Stimulated activated CD8-positive, alpha-beta memory T cell treated with anti-CD3 and anti-CD28 coated beads, Interleukin-2, amount 100 ng/mL, for 48 hours (primary cell): Measurements from ENCODE around the gene SNX27.
"Not testable (repeated sequence)": the region's sequence is repeated elsewhere in the genome, so short reads cannot be mapped to it uniquely, and the experiment has no call there.

Experiments used
- DNase-seq, 2 donors: peaks; one replicate each; pipeline ENCODE4 v3.0.0-alpha.2; 2020; ENCODE audit warnings: low read depth in 2 of 2

The SNX27 gene

GRCh38 chr1:151639466-151639865, 27.6 kb downstream of the SNX27 start:
- DNase-seq, result no peak

GRCh38 chr1:151641229-151641628, 29.4 kb downstream of the SNX27 start:
- no peak for DNase-seq

GRCh38 chr1:151643085-151643484, 31.2 kb downstream of the SNX27 start:
- not testable (repeated sequence) for DNase-seq

- no peak for DNase-seq
Observed at GRCh38 chr1:151644001-151644400, 32.2 kb downstream of the SNX27 start.

- no peak for DNase-seq
Observed at GRCh38 chr1:151653397-151653796, 41.5 kb downstream of the SNX27 start.

GRCh38 chr1:151655371-151655770, 43.5 kb downstream of the SNX27 start:
- no peak for DNase-seq

- no peak for DNase-seq
Observed at GRCh38 chr1:151661751-151662150, 49.9 kb downstream of the SNX27 start.

- no peak for DNase-seq
Observed at GRCh38 chr1:151668090-151668489, 56.2 kb downstream of the SNX27 start.

GRCh38 chr1:151670036-151670675, 58.3 kb downstream of the SNX27 start:
- not testable (repeated sequence) for DNase-seq

GRCh38 chr1:151673407-151673806, 61.6 kb downstream of the SNX27 start:
- DNase-seq, result no peak

- DNase-seq, result no peak
Observed at GRCh38 chr1:151680391-151680790, 68.5 kb downstream of the SNX27 start.

- no peak for DNase-seq
Observed at GRCh38 chr1:151680826-151681225, 69.0 kb downstream of the SNX27 start.

GRCh38 chr1:151681923-151682322, 70.1 kb downstream of the SNX27 start:
- no peak for DNase-seq

GRCh38 chr1:151682901-151683300, 71.1 kb downstream of the SNX27 start:
- DNase-seq, result not testable (repeated sequence)

GRCh38 chr1:151684128-151684527, 72.3 kb downstream of the SNX27 start:
- no peak for DNase-seq

GRCh38 chr1:151686561-151686960, 74.7 kb downstream of the SNX27 start:
- no peak for DNase-seq

- DNase-seq, result no peak
Observed at GRCh38 chr1:151689494-151689893, 77.6 kb downstream of the SNX27 start.

- no peak for DNase-seq
Observed at GRCh38 chr1:151692226-151692625, 80.4 kb downstream of the SNX27 start.

- DNase-seq, result no peak
Observed at GRCh38 chr1:151693057-151693651, 81.3 kb downstream of the SNX27 start.

- DNase-seq, result no peak
Observed at GRCh38 chr1:151701515-151701914, 89.7 kb downstream of the SNX27 start.

- no peak for DNase-seq
Observed at GRCh38 chr1:151702936-151703335, 91.1 kb downstream of the SNX27 start.

GRCh38 chr1:151703813-151704212, 92.0 kb downstream of the SNX27 start:
- no peak for DNase-seq

- no peak for DNase-seq
Observed at GRCh38 chr1:151704246-151704645, 92.4 kb downstream of the SNX27 start.

GRCh38 chr1:151705146-151705545, 93.3 kb downstream of the SNX27 start:
- DNase-seq, result no peak
